ENCODE results near the gene REM2.
"Not testable (repeated sequence)": the region's sequence is repeated elsewhere in the genome, so short reads cannot be mapped to it uniquely, and the experiment has no call there.

GRCh38 chr14:22852178-22852577 lies 30.8 kb upstream of the REM2 start:
- not testable (repeated sequence) for TF ChIP-seq CTCF, POLR2A (IDR thresholded peaks at IDR 0.05)

Data from Peyer's patch (tissue), 4 donors.